Spinal cord (tissue), 10 donors: ENCODE data around the gene LRP1B. TPM values are rescaled to one million over a fixed set of nuclear protein-coding genes. Genes with fewer than 3 reads are reported as not detected.

Experiments used
- DNase-seq, 6 donors: peaks; one replicate each; pipeline versions ENCODE4 v3.0.0 to v3.0.0-alpha.2; 2013 to 2015; ENCODE audit warnings: low spot score in 6 of 6, low read depth in 4 of 6
- H3K27ac ChIP-seq: one replicate; pipeline ENCODE4 v1.5.1; 2013; ENCODE audit warnings: low read depth, low read length, control low read depth
- H3K27me3 ChIP-seq: one replicate; pipeline ENCODE4 v1.6.1; 2013; ENCODE audit warnings: low read length; ENCODE audit not compliant: control insufficient read depth, insufficient read depth
- H3K36me3 ChIP-seq: one replicate; pipeline ENCODE4 v1.6.1; 2013; ENCODE audit warnings: low read length; ENCODE audit not compliant: control insufficient read depth, insufficient read depth
- H3K4me1 ChIP-seq: one replicate; pipeline ENCODE4 v1.6.1; 2013; ENCODE audit warnings: low read length; ENCODE audit not compliant: control insufficient read depth, insufficient read depth
- H3K4me3 ChIP-seq: one replicate; pipeline ENCODE4 v1.5.1; 2013; ENCODE audit warnings: low read depth, low read length, control low read depth
- H3K9me3 ChIP-seq: one replicate; pipeline ENCODE4 v1.6.1; 2013; ENCODE audit warnings: low read length; ENCODE audit not compliant: control insufficient read depth, insufficient read depth
- WGBS: methylation state at CpG from one replicate; pipeline ENCODE4 v1.1.5; 2013; ENCODE audit warnings: missing lambda C conversion rate; ENCODE audit not compliant: insufficient coverage; 5-methylcytosine and 5-hydroxymethylcytosine counted together
- polyA plus RNA-seq, 2 donors: library from polyadenylated mRNA; unstranded; fragments of 120-200 nt; gene quantifications; one replicate each; pipeline ENCODE4 v1.2.1, GENCODE V29; 2013; ENCODE audit not compliant: insufficient read length in 2 of 2
- total RNA-seq, 2 donors: library from RNA; depleted of rRNA in 1 of 2; stranded (reverse); fragments of 120-200 nt in 1 of 2; fragments of >200 nt in 1 of 2; gene quantifications; one replicate each; pipeline versions ENCODE4 v1.2.3 to v1.2.4, GENCODE V29; 2013 to 2014
- donor health status: healthy.

The LRP1B gene
- total and polyA plus RNA-seq, 4 donors, result 22.1 to 70.2 (median 32.1) TPM

DNA sequence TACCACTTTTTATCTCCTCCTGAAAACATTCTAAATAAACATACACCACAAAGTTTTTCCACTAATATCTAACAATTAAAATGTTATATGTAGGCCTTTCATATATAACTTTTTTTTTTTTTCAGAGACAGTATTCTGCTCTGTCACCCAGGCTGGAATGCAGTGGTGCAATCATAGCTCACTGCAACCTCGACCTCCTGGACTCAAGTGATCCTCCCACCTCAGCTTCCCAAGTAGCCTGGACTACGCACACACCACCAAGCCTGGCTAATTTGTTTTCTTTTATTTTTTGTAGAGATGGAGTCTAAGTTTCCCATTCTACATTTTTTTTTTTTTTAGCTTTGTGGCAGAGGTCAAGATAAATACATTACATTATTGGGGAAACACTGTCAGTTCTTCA lies 1738.0 kb downstream of the LRP1B start:
- WGBS, result no CpG with 5 or more reads among the region's 2 CpGs
- Histone ChIP-seq H3K27me3 (no peaks in the 10 kb centered on the region), H3K9me3 (no peaks in the 10 kb centered on the region), H3K4me1 (no peaks in the 10 kb centered on the region), H3K4me3 (no peak overlapping the region), H3K36me3 (no peaks in the 10 kb centered on the region), H3K27ac (no peak overlapping the region)
- DNase-seq, result no peak

DNA sequence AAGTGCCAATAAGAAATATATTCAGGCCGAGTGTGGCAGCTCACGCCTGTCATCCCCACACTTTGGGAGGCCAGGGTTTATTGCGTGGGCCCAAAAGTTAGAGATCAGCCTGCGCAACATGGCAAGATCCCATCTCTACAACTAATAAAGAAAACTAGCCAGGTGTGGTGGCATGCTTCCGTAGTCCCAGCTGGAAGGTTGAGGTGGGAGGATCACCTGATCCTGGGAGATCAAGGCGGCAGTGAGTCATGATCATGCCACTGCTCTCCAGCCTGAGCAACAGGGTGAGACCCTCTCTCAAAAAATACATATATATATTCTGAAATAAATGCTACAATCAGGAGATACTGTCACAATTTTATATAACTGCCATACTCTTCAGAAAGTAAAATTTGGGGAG lies 1745.9 kb downstream of the LRP1B start:
- H3K9me3 ChIP-seq, result no peaks in the 10 kb centered on the region
- no CpG with 5 or more reads among the region's 6 CpGs for WGBS
- H3K27ac ChIP-seq, result no peak overlapping the region
- H3K4me1 ChIP-seq, result peaks cover 4% of the 10 kb centered on the region
- H3K36me3 ChIP-seq, result no peaks in the 10 kb centered on the region
- DNase-seq, result no peak
- no peaks in the 10 kb centered on the region for H3K27me3 ChIP-seq
- no peak overlapping the region for H3K4me3 ChIP-seq

DNA sequence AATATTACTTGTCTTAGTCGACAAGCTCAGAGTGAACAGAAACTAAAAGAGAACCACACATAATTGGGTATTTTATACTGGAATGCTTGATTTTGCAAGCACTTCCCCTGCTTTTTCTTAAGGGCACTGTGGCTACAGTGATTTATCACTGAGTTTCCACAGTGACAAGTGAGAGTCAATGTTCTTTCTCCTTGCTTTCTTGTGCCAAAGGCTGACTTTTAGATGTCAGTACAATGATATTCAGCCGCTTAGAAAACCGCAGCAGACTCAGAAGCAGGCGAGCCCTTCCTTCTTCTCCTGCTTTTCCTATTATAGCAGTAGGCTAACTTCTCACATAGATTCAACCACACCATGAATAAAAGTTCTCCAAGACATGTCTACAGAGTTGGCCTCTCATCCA lies 1747.0 kb downstream of the LRP1B start:
- 74% methylated on average over 3 of the region's 4 CpGs for WGBS
- peaks cover 4% of the 10 kb centered on the region for H3K4me1 ChIP-seq
- H3K27me3 ChIP-seq, result no peaks in the 10 kb centered on the region
- no peak overlapping the region for H3K27ac ChIP-seq
- no peak overlapping the region for H3K4me3 ChIP-seq
- no peaks in the 10 kb centered on the region for H3K9me3 ChIP-seq
- DNase-seq, result peak in 4 of 6 donors; percentile 9 to 45 (median 28)
- H3K36me3 ChIP-seq, result no peaks in the 10 kb centered on the region

DNA sequence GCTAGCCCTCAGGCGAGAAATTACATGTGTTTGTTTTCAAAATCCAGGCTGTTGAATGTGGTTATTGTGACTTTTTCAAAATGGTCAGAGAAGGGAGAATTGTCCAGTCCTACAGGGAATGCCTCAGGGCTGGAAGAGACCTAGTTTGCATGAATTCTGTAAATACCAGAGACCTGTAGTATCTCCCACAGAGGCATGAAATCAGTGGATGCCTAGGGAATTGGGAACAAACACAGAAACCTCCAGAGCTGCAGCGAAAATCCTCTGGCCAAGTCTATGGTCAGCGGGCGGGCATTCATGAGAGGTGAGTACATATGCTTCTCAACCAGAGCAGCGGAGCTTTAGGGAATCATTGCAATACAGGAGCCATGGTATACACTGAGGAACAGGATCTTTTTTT lies 1754.1 kb downstream of the LRP1B start:
- Histone ChIP-seq H3K27ac (no peak overlapping the region), H3K27me3 (no peaks in the 10 kb centered on the region), H3K9me3 (no peaks in the 10 kb centered on the region), H3K4me3 (no peak overlapping the region), H3K36me3 (no peaks in the 10 kb centered on the region), H3K4me1 (no peaks in the 10 kb centered on the region)
- 95% methylated on average over 5 of the region's 5 CpGs for WGBS
- DNase-seq, result no peak

DNA sequence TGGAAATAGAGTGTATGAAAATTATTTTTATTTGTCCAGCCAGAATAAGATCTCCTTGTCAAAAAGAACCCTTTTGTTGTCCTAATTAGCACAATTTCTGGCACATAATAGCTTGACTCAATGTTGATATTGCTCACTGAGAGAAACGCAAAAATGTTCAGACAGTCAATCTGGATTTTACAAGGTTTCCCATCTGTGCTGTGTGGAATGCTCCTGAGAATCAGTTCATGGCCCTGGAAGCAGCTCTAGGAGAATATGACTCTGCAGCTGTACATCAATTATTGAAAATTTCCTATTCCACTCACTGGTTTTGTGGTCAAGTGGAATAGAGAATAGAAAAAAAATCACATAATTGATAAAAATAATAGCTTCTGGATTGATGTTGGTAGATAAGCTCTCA lies 1767.7 kb downstream of the LRP1B start:
- H3K36me3 ChIP-seq, result no peaks in the 10 kb centered on the region
- H3K9me3 ChIP-seq, result no peaks in the 10 kb centered on the region
- no peaks in the 10 kb centered on the region for H3K4me1 ChIP-seq
- H3K27me3 ChIP-seq, result no peaks in the 10 kb centered on the region
- no peak overlapping the region for H3K4me3 ChIP-seq
- DNase-seq, result no peak
- WGBS, result 60% methylated on average over 1 of the region's 1 CpG
- H3K27ac ChIP-seq, result no peak overlapping the region

DNA sequence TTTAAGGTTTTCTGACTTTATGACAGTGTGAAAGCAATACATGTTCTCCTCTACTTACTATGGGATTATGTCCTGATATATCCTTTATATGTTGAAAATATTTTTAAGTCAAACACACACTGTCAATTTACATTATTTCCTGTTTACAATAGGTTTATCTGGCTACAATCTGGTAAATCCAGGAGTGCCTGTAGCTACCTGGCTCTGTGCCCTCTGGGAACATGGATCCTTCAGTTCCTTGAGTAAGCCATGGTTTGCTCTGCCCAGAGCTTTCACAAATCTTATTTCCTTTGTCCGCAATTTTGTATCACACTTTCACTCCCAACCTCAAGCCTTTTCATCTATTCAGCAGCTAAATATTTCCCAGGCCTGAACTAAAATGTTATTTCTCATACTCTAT lies 1768.5 kb downstream of the LRP1B start:
- WGBS, result 86% methylated on average over 1 of the region's 1 CpG
- Histone ChIP-seq H3K4me1 (no peaks in the 10 kb centered on the region), H3K27ac (no peak overlapping the region), H3K27me3 (no peaks in the 10 kb centered on the region), H3K4me3 (no peak overlapping the region), H3K36me3 (no peaks in the 10 kb centered on the region), H3K9me3 (no peaks in the 10 kb centered on the region)
- no peak for DNase-seq

DNA sequence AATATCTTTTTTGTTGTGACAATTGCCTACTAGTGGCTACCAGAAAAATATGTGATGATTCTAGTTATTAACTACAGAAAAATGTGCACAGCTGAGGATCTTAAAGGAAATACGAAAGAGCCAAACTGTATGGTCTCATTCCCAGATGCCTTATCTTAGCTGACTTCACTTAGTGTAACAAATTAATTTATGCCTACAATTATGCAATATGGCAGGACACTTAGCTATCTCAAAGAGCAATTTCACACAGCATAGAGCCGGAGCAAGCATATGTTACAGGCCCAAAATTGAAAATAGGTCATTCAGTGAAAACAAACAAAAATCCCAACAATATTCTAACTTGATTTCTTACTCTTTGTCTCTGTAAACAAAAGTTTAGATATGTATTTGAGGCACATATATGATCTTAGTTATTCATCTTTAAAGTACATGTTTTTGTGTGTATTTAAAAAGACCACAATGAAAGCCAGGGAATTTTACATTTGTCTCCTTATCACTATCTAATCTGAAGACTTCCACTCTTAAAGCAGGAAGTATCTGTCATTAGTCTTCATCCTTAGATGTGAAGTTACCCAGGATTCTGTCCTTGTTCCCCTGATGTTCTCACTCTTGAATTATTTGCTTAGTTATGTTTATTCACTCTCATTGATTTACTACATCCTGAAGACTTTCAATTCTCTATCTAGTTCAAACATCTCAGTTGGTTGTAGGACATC lies 1771.6 kb downstream of the LRP1B start:
- peak in 1 of 6 donors; percentile 26 for DNase-seq
- Histone ChIP-seq H3K4me3 (no peak overlapping the region), H3K36me3 (no peaks in the 10 kb centered on the region), H3K4me1 (no peaks in the 10 kb centered on the region), H3K27me3 (no peaks in the 10 kb centered on the region), H3K27ac (no peak overlapping the region), H3K9me3 (no peaks in the 10 kb centered on the region)
- 80% methylated on average over 1 of the region's 2 CpGs for WGBS

DNA sequence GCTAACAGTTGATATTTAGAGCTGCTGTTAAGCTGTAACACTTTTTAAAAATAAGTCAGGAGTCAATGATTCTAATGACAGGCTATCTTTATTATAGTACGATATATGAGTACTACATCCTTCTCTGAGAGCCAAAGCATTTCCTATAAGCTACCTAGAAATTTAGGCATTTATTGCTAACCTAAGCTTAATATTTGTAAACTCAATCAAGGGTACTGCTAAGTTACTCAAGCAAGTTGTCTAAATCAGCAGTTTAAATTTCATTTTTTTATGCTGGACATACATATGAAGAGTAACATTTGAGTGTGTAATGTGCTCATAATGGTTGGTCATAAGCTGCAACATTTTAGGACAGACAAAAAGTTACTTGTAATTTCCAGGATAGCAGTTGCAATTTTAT lies 1774.1 kb downstream of the LRP1B start:
- Histone ChIP-seq H3K27me3 (no peaks in the 10 kb centered on the region), H3K27ac (no peak overlapping the region), H3K4me3 (no peak overlapping the region), H3K4me1 (no peaks in the 10 kb centered on the region), H3K9me3 (no peaks in the 10 kb centered on the region), H3K36me3 (no peaks in the 10 kb centered on the region)
- no CpG with 5 or more reads among the region's 1 CpG for WGBS
- no peak for DNase-seq

DNA sequence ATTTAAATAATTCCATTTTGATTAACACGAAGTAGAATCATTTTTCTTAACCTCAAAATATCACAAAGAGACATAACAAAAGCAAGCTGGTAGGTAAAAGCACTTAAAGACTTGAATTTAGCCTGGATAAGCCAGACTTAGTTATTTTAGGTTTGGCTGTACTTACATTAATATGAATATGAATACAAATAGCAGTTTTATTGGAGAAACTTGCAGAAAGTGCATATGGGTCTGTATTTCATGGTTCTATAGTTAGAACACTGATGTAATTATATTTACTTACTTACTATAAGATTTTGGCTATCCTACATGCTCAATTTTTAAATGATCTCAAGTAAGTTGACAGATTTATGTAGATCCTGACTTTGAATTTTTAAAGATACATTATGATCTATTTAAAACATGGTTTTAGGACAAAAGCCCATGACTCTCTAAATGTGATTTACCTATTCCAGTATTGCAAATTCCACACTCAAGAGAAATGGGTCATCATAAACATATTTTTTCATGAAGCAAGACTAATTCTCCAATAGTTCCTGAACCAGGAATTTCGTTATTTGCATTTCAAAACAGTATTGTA lies 1775.2 kb downstream of the LRP1B start:
- H3K36me3 ChIP-seq, result no peaks in the 10 kb centered on the region
- H3K27me3 ChIP-seq, result no peaks in the 10 kb centered on the region
- no peaks in the 10 kb centered on the region for H3K4me1 ChIP-seq
- no peak for DNase-seq
- no CpG with 5 or more reads among the region's 2 CpGs for WGBS
- H3K4me3 ChIP-seq, result no peak overlapping the region
- H3K27ac ChIP-seq, result no peak overlapping the region
- H3K9me3 ChIP-seq, result no peaks in the 10 kb centered on the region

DNA sequence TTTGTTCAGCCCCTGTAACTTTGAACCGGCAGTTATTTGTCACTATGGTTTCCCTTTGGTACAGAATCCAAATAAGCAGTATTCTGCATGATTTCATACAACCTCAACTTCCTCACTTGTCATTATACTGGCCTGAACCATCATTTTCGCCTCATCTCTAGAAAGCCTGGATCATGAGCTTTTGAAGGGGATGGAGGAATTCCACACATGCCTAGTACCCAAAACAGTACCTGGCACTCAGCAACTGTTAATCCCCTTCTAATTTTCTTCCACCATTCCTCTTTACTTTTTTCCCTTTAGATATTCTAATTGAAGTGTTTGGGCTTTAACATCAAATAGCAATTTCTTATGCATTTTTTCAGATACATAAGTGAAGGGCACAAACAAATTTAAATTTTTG lies 1776.3 kb downstream of the LRP1B start:
- no peak for DNase-seq
- H3K4me1 ChIP-seq, result no peaks in the 10 kb centered on the region
- H3K36me3 ChIP-seq, result no peaks in the 10 kb centered on the region
- no peaks in the 10 kb centered on the region for H3K27me3 ChIP-seq
- no peak overlapping the region for H3K4me3 ChIP-seq
- no peaks in the 10 kb centered on the region for H3K9me3 ChIP-seq
- H3K27ac ChIP-seq, result no peak overlapping the region
- 100% methylated on average over 2 of the region's 2 CpGs for WGBS
